H1 (cell line): ENCODE measurements around the gene RUNX1. TPM values are rescaled to one million over a fixed set of nuclear protein-coding genes. Genes with fewer than 3 reads are reported as not detected.

Source experiments
- CTCF ChIA-PET: fragments of 300-600 bp; sonication (Branson Sonifier 250); formaldehyde crosslinking; loops from one replicate; lab custom pipeline; 2021; ENCODE audit not compliant: partially characterized antibody; lab: Charles Lee
- POLR2A ChIA-PET: fragments of 300-600 bp; sonication (Branson Sonifier 250); formaldehyde crosslinking; loops from one replicate; lab custom pipeline; 2021; ENCODE audit warnings: inconsistent platforms; ENCODE audit not compliant: partially characterized antibody; lab: Charles Lee
- DNase-seq, 2 experiments: peaks; one replicate each; pipeline versions ENCODE4 v3.0.0 to v3.0.0-alpha.2; 2010 to 2022; ENCODE audit warnings: low spot score in 2 of 2, low read depth in 1 of 2, mixed read lengths in 1 of 2
- FAIRE-seq: peaks from 2 replicates; lab custom pipeline; 2011; peaks lifted over from hg19 to GRCh38; lab: Jason Lieb, UNC
- H2AFZ ChIP-seq: 2 replicates; pipeline ENCODE4 v1.8.1; 2012; ENCODE audit warnings: low read length, inconsistent platforms
- H2AK5ac ChIP-seq: 2 replicates; pipeline ENCODE4 v1.6.1; 2013; ENCODE audit warnings: low read depth, low read length
- H2BK120ac ChIP-seq: replicated peaks from 2 replicates; pipeline ENCODE3; 2013; ENCODE audit warnings: low read depth, low read length, inconsistent platforms
- H2BK12ac ChIP-seq: 2 replicates; pipeline ENCODE4 v1.6.1; 2013; ENCODE audit warnings: low read depth, low read length
- H2BK15ac ChIP-seq: 2 replicates; pipeline ENCODE4 v1.6.1; 2013; ENCODE audit warnings: low read length
- H2BK20ac ChIP-seq: 2 replicates; pipeline ENCODE4 v1.6.1; 2013; ENCODE audit warnings: low read length
- H2BK5ac ChIP-seq: 2 replicates; pipeline ENCODE4 v1.6.1; 2013; ENCODE audit warnings: low read depth, low read length
- H3K14ac ChIP-seq: 2 replicates; pipeline ENCODE4 v1.6.1; 2013; ENCODE audit warnings: inconsistent platforms; ENCODE audit not compliant: insufficient read length
- H3K18ac ChIP-seq: 2 replicates; pipeline ENCODE4 v1.6.1; 2013; ENCODE audit warnings: low read length; ENCODE audit errors: extremely low read depth
- H3K23ac ChIP-seq: 2 replicates; pipeline ENCODE4 v1.6.1; 2013; ENCODE audit warnings: inconsistent platforms; ENCODE audit not compliant: insufficient read length
- H3K23me2 ChIP-seq: 2 replicates; pipeline ENCODE4 v1.6.1; 2013; ENCODE audit warnings: low read depth, low read length
- H3K27ac ChIP-seq: 2 replicates; pipeline ENCODE4 v1.6.1; 2011; ENCODE audit warnings: low read depth, low read length, inconsistent platforms
- H3K27me3 ChIP-seq, 4 experiments: replicated peaks in 1 of 4; 1 replicate in 1 of 4; 2 replicates in 3 of 4; pipeline versions ENCODE4 v1.6.1 to v1.8.1; 2011 to 2013; ENCODE audit warnings: low read length in 3 of 4, mild to moderate bottlenecking in 3 of 4, inconsistent platforms in 2 of 4, mixed read lengths in 2 of 4, moderate library complexity in 1 of 4; ENCODE audit not compliant: control insufficient read depth in 3 of 4, insufficient read depth in 3 of 4; ENCODE audit errors: extremely low read depth in 1 of 4
- H3K36me3 ChIP-seq, 4 experiments: 2 replicates each; pipeline versions ENCODE4 v1.6.1 to v1.8.1; 2011 to 2013; ENCODE audit warnings: mild to moderate bottlenecking in 4 of 4, low read length in 3 of 4, moderate library complexity in 2 of 4, control low read depth in 1 of 4, inconsistent platforms in 1 of 4; ENCODE audit not compliant: insufficient read depth in 4 of 4, control insufficient read depth in 2 of 4
- H3K4ac ChIP-seq: replicated peaks from 2 replicates; pipeline ENCODE3; 2013; ENCODE audit warnings: low read length, low read depth, mixed read lengths, inconsistent platforms; ENCODE audit not compliant: insufficient read length
- H3K4me1 ChIP-seq, 4 experiments: replicated peaks in 1 of 4; 1 replicate in 1 of 4; 2 replicates in 3 of 4; pipeline versions ENCODE4 v1.6.1 to v1.8.1; 2011 to 2013; ENCODE audit warnings: low read length in 3 of 4, inconsistent platforms in 2 of 4, mixed read lengths in 1 of 4; ENCODE audit not compliant: insufficient read depth in 4 of 4, control insufficient read depth in 3 of 4
- H3K4me2 ChIP-seq, 2 experiments: 2 replicates each; pipeline versions ENCODE4 v1.6.1 to v1.8.1; 2011 to 2013; ENCODE audit warnings: low read depth in 2 of 2, low read length in 2 of 2, control low read depth in 1 of 2, inconsistent platforms in 1 of 2, mild to moderate bottlenecking in 1 of 2; ENCODE audit not compliant: insufficient read depth in 1 of 2
- H3K4me3 ChIP-seq, 4 experiments: fragments of 200-600, 300-600 bp in 1 of 4; sonication (generic), shearing (Covaris generic), sonication (Bioruptor Twin) in 1 of 4; 2 replicates each; pipeline versions ENCODE4 v1.5.1 to v1.8.1; 2011 to 2016; ENCODE audit warnings: low read length in 4 of 4, low read depth in 3 of 4, control low read depth in 2 of 4, inconsistent platforms in 2 of 4, mild to moderate bottlenecking in 2 of 4, mixed read lengths in 1 of 4, moderate library complexity in 1 of 4; ENCODE audit not compliant: insufficient read depth in 2 of 4; ENCODE audit errors: extremely low read depth in 1 of 4
- H3K56ac ChIP-seq: replicated peaks from 2 replicates; pipeline ENCODE3; 2013; ENCODE audit warnings: low read depth, mild to moderate bottlenecking, mixed read lengths, low read length, inconsistent platforms; ENCODE audit not compliant: insufficient read length
- H3K79me1 ChIP-seq: 2 replicates; pipeline ENCODE4 v1.6.1; 2013; ENCODE audit warnings: low read depth, low read length, control low read depth
- H3K79me2 ChIP-seq, 2 experiments: 2 replicates each; pipeline versions ENCODE4 v1.6.1 to v1.8.1; 2012 to 2013; ENCODE audit warnings: low read length in 2 of 2, mild to moderate bottlenecking in 2 of 2, inconsistent platforms in 1 of 2; ENCODE audit not compliant: insufficient read depth in 2 of 2, control insufficient read depth in 1 of 2
- H3K9ac ChIP-seq, 4 experiments: replicated peaks in 1 of 4; 1 replicate in 1 of 4; 2 replicates in 3 of 4; pipeline versions ENCODE4 v1.6.1 to v1.8.1; 2011 to 2013; ENCODE audit warnings: low read depth in 3 of 4, low read length in 3 of 4, control low read depth in 2 of 4, mild to moderate bottlenecking in 2 of 4, moderate library complexity in 2 of 4, inconsistent platforms in 1 of 4; ENCODE audit errors: extremely low read depth in 1 of 4
- H3K9me3 ChIP-seq, 2 experiments: 2 replicates each; pipeline versions ENCODE4 v1.6.1 to v1.8.1; 2012 to 2013; ENCODE audit warnings: mild to moderate bottlenecking in 2 of 2, moderate library complexity in 2 of 2, control low read depth in 1 of 2, inconsistent platforms in 1 of 2, low read depth in 1 of 2, low read length in 1 of 2, mixed read lengths in 1 of 2; ENCODE audit not compliant: insufficient read depth in 2 of 2
- H4K20me1 ChIP-seq, 2 experiments: replicated peaks in 1 of 2; 2 replicates each; pipeline versions ENCODE3 to v1.8.1; 2011 to 2013; ENCODE audit warnings: inconsistent platforms in 2 of 2, low read length in 2 of 2, mild to moderate bottlenecking in 1 of 2; ENCODE audit not compliant: insufficient read depth in 2 of 2, control insufficient read depth in 1 of 2
- H4K5ac ChIP-seq: 2 replicates; pipeline ENCODE4 v1.6.1; 2013; ENCODE audit warnings: low read length, low read depth, mixed read lengths, inconsistent platforms; ENCODE audit not compliant: insufficient read length
- H4K8ac ChIP-seq: 2 replicates; pipeline ENCODE4 v1.8.0; 2013; ENCODE audit warnings: mild to moderate bottlenecking, moderate library complexity, low read length, inconsistent platforms; ENCODE audit not compliant: insufficient read depth; ENCODE audit errors: extremely low read depth
- H4K91ac ChIP-seq: replicated peaks from 2 replicates; pipeline ENCODE3; 2013; ENCODE audit warnings: low read length, mixed read lengths, inconsistent platforms; ENCODE audit not compliant: insufficient read length
- ATF2 ChIP-seq: IDR thresholded peaks from 2 replicates; pipeline ENCODE4 v1.6.1; 2012; ENCODE audit warnings: low read length, inconsistent platforms
- EZH2 ChIP-seq: fragments of 200-600 bp; sonication (generic); IDR thresholded peaks from 2 replicates; pipeline ENCODE4 v1.7.1; 2012; ENCODE audit warnings: low read depth, mild to moderate bottlenecking, moderate library complexity, low read length, inconsistent platforms; ENCODE audit not compliant: severe bottlenecking
- KDM4A ChIP-seq: IDR thresholded peaks from one replicate; pipeline ENCODE4 v1.7.1; 2012; ENCODE audit warnings: low read depth, mild to moderate bottlenecking, moderate library complexity, low read length, inconsistent platforms; ENCODE audit not compliant: severe bottlenecking
- POLR2AphosphoS5 ChIP-seq: IDR thresholded peaks from 2 replicates; pipeline ENCODE4 v1.6.1; 2011; ENCODE audit warnings: low read depth, low read length
- RBBP5 ChIP-seq: IDR thresholded peaks from 2 replicates; pipeline ENCODE4 v1.7.1; 2012; ENCODE audit warnings: low read depth, mild to moderate bottlenecking, inconsistent platforms, low read length, moderate library complexity, borderline replicate concordance
- SRF ChIP-seq: IDR thresholded peaks from 2 replicates; pipeline ENCODE4 v1.6.1; 2011; ENCODE audit warnings: mild to moderate bottlenecking, low read depth, low read length, moderate library complexity
- SUZ12 ChIP-seq: fragments of 200-600 bp; sonication (generic); IDR thresholded peaks from 2 replicates; pipeline ENCODE4 v1.6.1; 2012; ENCODE audit warnings: mild to moderate bottlenecking, inconsistent platforms, low read length, moderate library complexity, mixed read lengths
- TBP ChIP-seq: IDR thresholded peaks from 2 replicates; pipeline ENCODE4 v1.6.1; 2011; ENCODE audit warnings: low read depth, low read length, improper control_type of control experiment
- WGBS, 2 experiments: shearing (Covaris generic) in 1 of 2; methylation state at CpG; one replicate each; pipeline versions ENCODE4 v1.1.6 to v1.1.7; 2013 to 2015; ENCODE audit warnings: low lambda C conversion rate in 2 of 2, mixed read lengths in 2 of 2, inconsistent platforms in 1 of 2, low coverage in 1 of 2, missing lambda C conversion rate in 1 of 2; ENCODE audit not compliant: insufficient replicate concordance in 2 of 2, insufficient coverage in 1 of 2, insufficient read length in 1 of 2; ENCODE audit errors: extremely low coverage in 1 of 2, missing lambda C conversion rate in 1 of 2; 5-methylcytosine and 5-hydroxymethylcytosine counted together
- polyA plus RNA-seq, 7 experiments: library from polyadenylated mRNA; depleted of rRNA in 3 of 7; stranded (reverse) in 5 of 7; unstranded in 2 of 7; fragments of >200 nt in 5 of 7; fragments of 200-250 nt in 2 of 7; gene quantifications; 1 replicate in 5 of 7; 2 replicates in 1 of 7; 4 replicates in 1 of 7; pipeline versions ENCODE4 v1.2.1 to v1.2.3, GENCODE V29; 2011 to 2013; ENCODE audit warnings: missing spikeins in 2 of 7, mixed read lengths in 2 of 7
- total RNA-seq: library from RNA; stranded (reverse); fragmentation: NEBNext Ultra II Directional; extraction: Animal tissue kit (Norgen Biotek cat#: 25700); gene quantifications from 2 replicates; pipeline ENCODE4 v1.2.1, GENCODE V29; 2021
- TF ChIP-seq, protein P1 (sequence below): IDR thresholded peaks from 2 replicates; pipeline ENCODE4 v1.6.1; 2012; ENCODE audit warnings: inconsistent platforms

RUNX1 gene
- total and polyA plus RNA-seq, 2 of the 8 experiments (the other 6 are each of a cell fraction or from before 2014, with no cell fraction given): 0.20 to 0.60 TPM

GRCh38 chr21:35023396-35024070 is 25.6 kb downstream of the RUNX1 start:
- Histone ChIP-seq H2BK5ac (no peak overlapping the region), H2BK20ac (no peak overlapping the region), H3K56ac (no peak overlapping the region), H3K36me3 (no peaks in the 10 kb centered on the region), H3K4me1 (peaks cover 0 to 6% (median under 1%) of the 10 kb centered on the region in 4 experiments; a peak in 2 of 7 replicates), H3K79me1 (no peaks in the 10 kb centered on the region), H3K9ac (no peak overlapping the region), H4K91ac (no peak overlapping the region), H3K27me3 (peaks cover 0 to 11% (median 8%) of the 10 kb centered on the region in 4 experiments; a peak in 6 of 7 replicates), H4K20me1 (no peaks in the 10 kb centered on the region), H3K23me2 (peaks cover 3% of the 10 kb centered on the region; the same call in 1 of the 2 replicates), H3K23ac (no peak overlapping the region), H2BK15ac (no peak overlapping the region), H4K8ac (no peak overlapping the region), H3K4ac (no peak overlapping the region), H3K14ac (no peak overlapping the region), H3K4me2 (no peak overlapping the region), H3K27ac (no peak overlapping the region), H3K79me2 (no peaks in the 10 kb centered on the region), H2BK12ac (no peak overlapping the region), H3K18ac (no peak overlapping the region), H3K4me3 (no peak overlapping the region), H2AK5ac (no peak overlapping the region), H3K9me3 (peaks cover 0 to 2% of the 10 kb centered on the region in 2 experiments; a peak in 1 of 4 replicates), H2AFZ (no peak overlapping the region), H2BK120ac (no peak overlapping the region), H4K5ac (no peak overlapping the region)
- POLR2A ChIA-PET: no interaction called here
- DNase-seq (no peak), FAIRE-seq (no peak)
- CTCF ChIA-PET: interaction anchor here (0.8 kb wide), 1 partner anchor 10 kb away, joined by 3 read pairs; no protein-coding TSS in a partner anchor
- WGBS, 2 experiments: 94% methylated on average over 1 of the region's 3 CpGs; no CpG with 5 or more reads in 1 of the 2 experiments
- TF ChIP-seq, protein P1, sequence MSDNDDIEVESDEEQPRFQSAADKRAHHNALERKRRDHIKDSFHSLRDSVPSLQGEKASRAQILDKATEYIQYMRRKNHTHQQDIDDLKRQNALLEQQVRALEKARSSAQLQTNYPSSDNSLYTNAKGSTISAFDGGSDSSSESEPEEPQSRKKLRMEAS: no peak
- no peak for TF ChIP-seq KDM4A
- TF ChIP-seq EZH2: no peak
- no peak for TF ChIP-seq SUZ12
- no peak for TF ChIP-seq RBBP5
- no peak for TF ChIP-seq ATF2
- TF ChIP-seq SRF: no peak
- no peak for TF ChIP-seq TBP
- TF ChIP-seq POLR2AphosphoS5: no peak
